T-helper 1 cell treated with Interleukin-12 subunit alpha and Interleukin-12 subunit beta and Interleukin-4 antibody, amounts not matched to agents 30 ng/mL and 1 ng/mL, for 36 hours (primary cell): ENCODE data around the gene SERPINB5. TPM values are rescaled to one million over a fixed set of nuclear protein-coding genes. Genes with fewer than 3 reads are reported as not detected.
"Not testable (repeated sequence)": the region's sequence is repeated elsewhere in the genome, so short reads cannot be mapped to it uniquely, and the experiment has no call there.

Source experiments
- intact Hi-C: fragments of 100-400 bp; cut with micrococcal nuclease; formaldehyde crosslinking; loops from one replicate; pipeline ENCODE4 v1.15.1; 2024
- total RNA-seq: library from RNA; stranded (reverse); gene quantifications from 2 replicates; pipeline ENCODE4 v1.2.3, GENCODE V29; 2022

Gene SERPINB5, protein sequence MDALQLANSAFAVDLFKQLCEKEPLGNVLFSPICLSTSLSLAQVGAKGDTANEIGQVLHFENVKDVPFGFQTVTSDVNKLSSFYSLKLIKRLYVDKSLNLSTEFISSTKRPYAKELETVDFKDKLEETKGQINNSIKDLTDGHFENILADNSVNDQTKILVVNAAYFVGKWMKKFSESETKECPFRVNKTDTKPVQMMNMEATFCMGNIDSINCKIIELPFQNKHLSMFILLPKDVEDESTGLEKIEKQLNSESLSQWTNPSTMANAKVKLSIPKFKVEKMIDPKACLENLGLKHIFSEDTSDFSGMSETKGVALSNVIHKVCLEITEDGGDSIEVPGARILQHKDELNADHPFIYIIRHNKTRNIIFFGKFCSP
- not detected in 2 replicates for total RNA-seq

DNA sequence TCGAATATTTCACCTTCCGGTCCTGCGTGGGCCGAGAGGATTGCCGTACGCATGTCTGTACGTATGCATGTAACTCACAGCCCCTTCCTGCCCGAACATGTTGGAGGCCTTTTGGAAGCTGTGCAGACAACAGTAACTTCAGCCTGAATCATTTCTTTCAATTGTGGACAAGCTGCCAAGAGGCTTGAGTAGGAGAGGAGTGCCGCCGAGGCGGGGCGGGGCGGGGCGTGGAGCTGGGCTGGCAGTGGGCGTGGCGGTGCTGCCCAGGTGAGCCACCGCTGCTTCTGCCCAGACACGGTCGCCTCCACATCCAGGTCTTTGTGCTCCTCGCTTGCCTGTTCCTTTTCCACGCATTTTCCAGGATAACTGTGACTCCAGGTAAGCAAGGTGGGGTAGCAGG lies at the start of gene SERPINB5:
Gene SERPINB5 (plus strand): TSS at position 291 of the 400 bp plus-strand sequence. CDS start 7,471 bp downstream, outside the sequence.
- intact Hi-C loops = no loop called here

DNA sequence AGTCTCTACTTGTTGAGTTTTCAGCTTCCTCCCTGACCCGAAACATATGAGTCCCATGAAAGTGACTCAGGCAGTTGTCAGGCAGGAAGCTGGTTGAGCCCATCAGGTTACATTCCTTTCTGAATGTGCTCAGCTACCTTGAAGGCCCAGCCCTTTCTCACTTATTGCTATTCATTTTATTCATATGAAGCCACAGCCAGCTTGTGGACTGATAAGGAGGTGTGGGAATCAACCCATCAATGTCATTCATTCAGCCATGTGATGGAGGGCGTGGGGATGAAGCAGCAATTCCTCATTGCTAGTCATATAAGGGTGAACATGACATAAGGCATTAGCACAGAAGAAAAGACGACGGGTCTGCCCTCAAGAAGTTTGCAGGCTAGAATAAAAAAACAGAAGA lies 49.2 kb upstream of the SERPINB5 start:
- intact Hi-C loops = no loop called here

DNA sequence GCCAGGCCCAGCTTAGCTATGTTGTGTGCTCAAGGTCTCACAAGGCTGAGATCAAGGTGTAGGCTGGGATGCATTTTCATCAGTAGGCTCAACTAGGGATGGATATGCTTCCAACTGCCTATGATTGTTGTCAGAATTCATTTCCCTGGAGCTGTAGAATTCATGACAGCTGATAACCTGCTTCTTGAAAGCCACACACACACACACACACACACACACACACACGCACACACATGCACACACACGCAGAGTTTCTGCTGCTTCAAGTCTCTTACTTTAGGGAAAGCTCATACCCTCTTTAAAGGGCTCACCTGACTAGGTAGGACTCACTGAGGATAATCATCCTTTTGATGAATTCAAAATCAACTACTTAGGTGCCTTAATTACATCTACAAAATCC lies 46.2 kb upstream of the SERPINB5 start:
- intact Hi-C loops = no loop called here

DNA sequence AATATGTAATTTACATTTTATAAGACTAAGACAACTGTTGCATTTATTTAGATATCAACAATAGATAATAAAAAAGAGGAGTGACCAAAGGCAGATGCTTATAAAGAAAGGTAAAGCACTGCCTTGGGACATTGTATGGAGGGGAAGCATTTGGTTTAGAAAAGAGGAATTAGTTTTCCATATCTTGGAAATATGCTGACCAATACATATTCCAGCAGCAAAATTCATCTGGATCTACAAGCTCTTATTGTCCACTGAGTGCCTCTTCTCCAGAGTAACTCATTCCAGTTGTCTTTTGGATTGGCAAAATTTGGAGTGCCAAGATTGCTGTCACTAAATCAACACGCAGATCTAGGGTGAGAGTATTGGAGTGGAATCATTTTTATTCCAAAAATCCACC lies 45.6 kb upstream of the SERPINB5 start:
- intact Hi-C loops = no loop called here

DNA sequence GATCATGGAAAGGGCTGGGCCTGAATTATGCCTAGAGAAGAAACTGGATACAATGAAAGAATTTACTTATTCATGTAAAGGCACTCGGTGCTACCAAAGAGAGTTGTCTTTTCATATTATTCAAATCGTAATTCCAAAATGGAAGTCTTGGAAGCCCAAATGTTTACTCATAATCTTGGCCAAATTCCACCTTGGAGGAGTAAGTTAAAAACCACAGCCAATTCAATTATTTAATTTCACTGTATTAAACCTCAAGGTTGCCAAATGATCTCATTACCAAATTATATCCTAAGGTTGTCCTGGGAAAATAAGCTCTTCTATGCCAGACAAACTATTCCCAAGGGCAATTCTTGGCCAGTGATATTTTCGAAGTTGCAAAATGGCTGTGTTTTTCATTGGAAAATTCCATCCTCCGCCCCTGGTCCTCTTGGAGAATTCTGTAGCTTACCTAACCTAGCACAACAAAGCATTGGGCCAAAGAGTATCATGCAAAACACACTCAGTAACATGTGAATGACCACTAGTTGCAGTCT lies 43.4 kb upstream of the SERPINB5 start:
- intact Hi-C loops = no loop called here

DNA sequence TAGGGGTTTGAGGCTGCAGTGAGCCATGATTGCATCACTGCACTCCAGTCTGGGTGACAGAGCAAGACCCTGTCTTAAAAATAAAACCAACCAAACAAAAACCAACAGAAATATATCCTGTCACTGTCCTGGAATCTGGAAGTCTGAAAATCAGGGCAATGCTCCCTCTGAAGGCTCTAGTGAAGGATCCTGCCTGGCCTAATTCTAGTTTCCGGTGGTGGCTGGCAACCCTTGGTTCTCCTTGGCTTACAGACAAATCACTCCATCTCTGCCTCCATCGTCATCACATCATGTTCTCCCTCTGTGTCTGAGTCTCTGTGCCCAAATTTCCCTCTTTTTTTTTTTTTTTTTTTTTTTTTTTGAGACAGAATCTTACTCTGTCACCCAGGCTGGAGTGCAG lies 38.6 kb upstream of the SERPINB5 start:
- intact Hi-C loops = loop anchor here (5.0 kb wide), 1 partner anchor 1251 kb away; the partner anchor contains the start of genes PIGN and RELCH

DNA sequence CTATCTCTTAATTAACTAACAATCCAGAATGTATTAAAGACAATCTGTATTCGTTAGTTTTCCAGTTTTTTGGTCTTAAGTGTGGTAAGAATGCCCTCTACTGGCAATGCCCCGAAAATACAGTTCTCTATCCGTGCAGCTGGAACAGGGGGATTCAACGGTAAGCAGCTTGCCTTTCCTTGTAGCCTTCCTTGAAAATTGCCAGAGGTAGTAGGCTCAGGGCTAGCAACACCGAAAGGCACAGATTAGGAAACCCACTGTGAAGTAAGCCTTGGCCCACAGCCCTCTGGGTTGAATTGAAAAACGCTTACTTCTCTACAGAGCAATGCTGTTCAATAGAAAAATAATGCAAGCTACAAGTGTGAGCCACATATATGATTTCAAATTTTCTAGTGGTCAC lies 37.4 kb upstream of the SERPINB5 start:
- intact Hi-C loops = loop anchor here (1.0 to 5.0 kb wide), 9 partner anchors 17 to 1252 kb away; partner anchors contain the start of genes PIGN, RELCH and VPS4B

DNA sequence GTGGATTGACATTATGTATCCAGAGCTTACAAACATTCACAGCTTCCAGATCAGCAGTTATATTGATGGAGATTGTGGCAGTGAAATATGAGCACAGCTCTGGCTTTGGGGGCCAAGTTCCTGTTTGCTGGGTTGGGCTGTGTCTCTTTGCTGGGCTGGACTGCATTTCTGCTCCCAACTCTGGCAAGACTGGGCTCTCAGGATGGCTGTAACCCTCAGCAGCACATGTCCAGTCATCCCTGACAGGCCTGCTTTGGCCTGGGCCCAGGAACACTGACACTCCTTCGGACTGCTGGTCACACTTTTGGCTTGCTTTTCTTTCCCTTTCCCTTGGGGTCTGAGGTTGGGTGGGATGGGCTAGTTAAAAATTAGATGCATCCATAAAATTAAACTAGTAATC lies 36.5 kb upstream of the SERPINB5 start:
- intact Hi-C loops = no loop called here

DNA sequence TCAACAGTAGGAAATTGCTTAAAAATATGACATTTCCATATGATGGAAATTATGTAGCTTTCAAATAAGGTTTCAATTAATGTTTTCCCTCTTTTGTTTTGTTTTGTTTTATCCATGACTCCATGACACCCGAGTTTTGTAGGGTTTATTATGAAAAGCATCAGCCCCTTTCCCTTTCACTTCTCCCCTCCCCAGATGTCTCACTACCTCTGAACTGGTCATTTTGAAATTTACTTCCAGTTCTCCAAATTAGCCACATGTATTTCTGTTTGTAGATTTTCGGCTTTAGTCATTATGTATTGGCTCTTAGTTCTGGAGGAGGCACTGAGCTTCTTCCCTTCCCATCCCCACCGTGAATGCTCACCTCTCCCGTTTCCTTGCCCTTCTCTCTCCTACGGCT lies 35.9 kb upstream of the SERPINB5 start:
- intact Hi-C loops = no loop called here

DNA sequence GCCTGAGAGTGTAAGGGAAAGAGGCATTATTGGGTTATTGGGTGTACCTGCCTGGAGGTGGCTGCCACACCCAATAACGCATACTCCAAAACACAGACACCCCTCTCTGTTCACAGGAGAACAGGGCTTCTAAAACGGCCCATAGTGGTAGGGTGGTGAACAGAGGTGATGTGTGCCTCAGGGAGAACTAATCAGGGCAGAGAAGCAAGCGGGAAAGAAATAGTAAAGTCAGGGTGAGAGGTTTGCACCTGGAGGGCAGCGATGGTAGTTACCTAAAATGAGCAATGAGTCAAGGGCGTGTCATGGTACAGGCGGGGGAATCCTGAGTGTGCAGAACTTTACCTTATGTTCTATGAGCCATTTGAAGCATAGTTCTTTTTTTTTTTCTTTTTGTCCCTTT lies 32.9 kb upstream of the SERPINB5 start:
- intact Hi-C loops = no loop called here

DNA sequence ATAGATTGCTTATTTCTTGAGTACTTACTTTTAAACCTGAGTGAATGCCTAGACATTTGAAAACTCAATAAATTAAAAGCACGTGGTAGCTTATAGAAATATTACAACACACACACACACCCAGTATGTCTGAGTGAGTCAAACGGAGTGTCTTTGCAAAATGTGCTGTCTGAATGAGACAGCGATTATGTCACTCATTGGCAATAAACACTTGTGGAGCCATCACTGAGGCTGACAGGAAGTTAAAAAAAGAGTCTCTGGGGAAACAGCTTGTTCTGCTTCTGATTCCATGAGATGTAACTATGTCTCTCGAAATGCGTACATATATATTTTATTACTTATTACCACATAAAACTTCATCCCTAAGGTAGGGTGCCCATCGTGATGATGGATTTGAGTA lies 32.2 kb upstream of the SERPINB5 start:
- intact Hi-C loops = no loop called here

DNA sequence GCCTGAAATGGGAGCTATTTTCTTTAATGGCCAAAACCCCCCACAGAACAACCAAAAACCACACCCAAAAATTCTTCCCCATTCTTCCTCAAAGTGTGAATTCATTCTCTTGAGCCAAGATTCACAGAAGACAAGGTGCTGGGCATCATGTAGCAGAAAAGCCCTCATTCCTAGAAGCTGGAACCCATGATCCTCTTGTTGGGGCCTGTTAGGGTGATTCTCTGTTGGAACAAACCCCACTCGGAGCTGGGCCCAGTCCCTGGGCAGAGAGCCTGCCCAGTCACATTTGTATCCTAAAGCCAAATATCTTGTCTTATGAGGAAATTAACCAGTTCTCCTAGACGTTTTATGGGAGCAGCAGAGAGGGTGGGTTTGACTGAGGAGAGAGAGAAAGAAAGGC lies 31.7 kb upstream of the SERPINB5 start:
- intact Hi-C loops = no loop called here

DNA sequence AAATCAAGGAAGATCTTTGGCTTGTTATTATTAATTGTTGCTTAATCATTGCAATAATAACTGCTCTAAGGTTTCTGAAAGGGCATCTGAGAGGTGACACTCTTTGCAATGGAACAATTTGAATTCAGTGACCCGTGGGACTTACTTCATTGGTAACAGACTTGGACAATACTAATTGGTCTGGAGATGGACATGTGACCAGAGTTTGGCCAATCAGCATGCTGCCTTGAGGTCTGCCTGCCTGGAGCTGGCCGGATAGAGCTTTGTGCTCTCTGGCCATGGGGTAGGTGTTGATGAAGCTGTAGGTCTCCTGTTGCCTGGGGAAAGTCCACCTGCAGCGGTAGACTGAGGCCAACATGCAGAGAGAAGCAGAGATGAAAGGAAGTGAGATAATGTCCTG lies 30.5 kb upstream of the SERPINB5 start:
- intact Hi-C loops = no loop called here

DNA sequence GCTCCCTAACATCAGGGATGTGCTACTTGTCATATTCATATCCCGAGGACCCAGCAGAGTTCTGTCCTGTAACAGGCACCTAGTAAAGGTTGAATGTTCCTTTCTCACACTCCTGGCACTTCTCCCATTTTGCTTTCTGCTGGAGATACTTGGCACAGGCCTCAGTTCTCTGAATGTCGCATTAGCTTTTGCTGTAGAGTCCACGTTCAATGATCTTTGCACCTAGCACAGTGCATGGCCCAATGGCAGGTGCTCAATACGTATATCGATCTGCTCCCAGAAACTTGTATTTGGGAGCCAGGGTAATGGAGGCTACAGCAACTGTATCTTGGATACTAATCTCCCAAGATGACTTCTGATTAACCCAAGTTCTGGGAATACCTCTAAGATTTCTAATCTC lies 29.7 kb upstream of the SERPINB5 start:
- intact Hi-C loops = no loop called here

DNA sequence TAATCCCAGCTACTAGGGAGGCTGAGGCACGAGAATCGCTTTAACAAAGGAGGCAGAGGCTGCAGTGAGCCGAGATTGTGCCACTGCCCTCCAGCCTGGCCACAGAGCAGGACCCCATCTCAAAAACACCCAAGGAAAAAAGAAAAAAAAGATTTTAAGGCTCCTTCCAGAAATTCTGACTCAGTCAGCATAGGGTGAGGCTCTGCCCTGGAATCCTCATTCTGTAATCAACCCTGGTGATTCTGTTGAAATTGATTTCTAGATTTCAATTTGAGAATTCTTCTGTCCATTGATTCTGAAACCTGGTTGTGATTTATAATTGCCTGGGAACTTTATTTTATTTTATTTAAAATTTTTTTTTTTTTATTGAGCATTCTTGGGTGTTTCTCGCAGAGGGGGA lies 27.3 kb upstream of the SERPINB5 start:
- intact Hi-C loops = no loop called here

DNA sequence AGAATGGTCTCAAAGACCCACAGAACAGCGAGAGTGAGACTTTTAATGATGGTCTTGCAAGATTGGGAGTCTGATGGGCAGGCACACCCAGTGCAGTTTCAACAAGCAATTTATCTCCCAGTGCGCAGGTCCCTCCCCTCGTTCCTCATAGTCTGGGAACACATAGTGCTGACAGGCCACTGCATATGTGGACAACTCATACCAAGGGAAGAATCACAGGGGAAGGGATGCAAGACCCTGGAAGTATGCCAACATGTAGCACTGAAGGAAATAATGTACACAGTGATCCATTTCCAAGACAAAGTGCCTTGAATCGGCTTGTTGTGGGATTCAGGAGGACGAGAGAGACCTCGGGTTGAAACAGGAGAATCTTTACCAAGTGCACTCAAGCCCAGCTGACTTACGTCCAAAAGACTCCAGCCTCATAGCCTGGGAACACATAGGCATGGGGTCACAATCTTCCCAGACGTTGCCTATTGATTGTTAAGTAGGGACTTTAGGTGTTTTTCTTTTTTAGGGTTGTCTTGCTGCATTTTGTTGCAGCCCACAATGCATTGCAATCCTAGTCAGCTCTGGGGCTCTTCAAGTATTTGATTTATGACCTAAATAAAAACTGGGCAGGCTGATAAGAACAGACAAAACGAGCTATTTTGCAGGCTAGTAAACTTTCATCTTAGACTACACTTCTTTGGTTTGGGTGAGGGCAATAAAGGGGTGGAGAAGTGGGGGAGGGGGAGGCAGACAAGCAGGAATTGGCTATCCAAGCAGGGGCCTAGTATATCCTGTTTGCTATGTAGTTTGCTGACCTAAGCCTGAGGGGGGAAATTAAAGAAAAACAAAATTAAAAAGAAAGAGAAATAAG lies 24.7 kb upstream of the SERPINB5 start:
- intact Hi-C loops = no loop called here

DNA sequence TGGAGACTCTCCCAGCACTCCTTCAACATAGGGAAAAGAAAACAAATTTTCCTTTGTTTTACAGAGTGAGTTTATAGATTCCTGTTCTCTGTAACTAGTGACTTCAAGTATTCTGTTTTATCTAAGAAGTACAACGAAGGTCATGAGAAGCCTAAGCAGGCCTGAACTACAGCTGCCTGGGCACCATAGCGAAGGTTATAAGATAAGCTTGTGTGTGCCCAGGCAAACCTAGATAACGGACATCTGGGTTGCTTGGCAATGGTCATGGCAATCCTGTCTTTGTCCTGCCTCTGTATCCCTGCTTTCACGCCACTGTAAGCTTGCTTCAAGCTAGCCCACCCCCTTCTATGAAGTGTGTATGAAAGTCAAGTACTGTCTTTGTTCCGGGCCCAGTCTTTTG lies 24.0 kb upstream of the SERPINB5 start:
- intact Hi-C loops = not testable (repeated sequence)

DNA sequence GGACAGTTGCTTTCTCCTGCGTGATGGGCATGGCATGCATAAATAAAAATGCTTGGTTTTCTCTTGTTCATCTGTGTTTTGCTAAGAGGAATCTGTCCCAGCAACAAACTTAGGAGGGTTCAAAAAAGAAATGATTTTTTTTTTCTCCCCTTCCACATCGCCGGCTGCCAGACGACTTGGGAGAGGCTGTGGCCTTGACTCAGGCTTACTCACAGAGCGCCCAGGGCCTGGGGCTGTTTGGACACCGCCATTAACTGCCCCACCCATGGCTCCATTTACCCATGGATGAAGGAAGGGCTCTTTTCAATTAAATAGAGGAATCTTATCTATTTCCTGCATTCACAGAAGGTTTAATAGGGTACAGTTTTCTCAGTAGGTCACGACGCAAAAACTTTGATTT lies 22.3 kb upstream of the SERPINB5 start:
- intact Hi-C loops = no loop called here

DNA sequence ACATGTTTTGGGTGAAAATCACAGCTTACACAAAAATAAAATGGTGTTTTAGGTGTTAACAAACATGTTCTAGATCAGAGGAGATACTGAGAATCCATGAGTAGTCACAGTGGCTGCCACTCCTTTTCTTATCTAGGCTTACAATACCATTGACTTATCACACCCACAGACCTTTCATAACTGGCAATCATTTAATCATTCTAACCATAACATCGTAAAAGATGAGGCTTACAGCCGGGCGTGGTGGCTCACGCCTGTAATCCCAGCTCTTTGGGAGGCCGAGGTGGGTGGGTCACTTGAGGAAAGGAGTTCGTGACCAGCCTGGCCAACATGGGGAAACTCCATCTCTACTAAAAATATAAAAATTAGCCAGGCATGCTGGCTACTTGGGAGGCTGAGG lies 18.8 kb upstream of the SERPINB5 start:
- intact Hi-C loops = no loop called here

DNA sequence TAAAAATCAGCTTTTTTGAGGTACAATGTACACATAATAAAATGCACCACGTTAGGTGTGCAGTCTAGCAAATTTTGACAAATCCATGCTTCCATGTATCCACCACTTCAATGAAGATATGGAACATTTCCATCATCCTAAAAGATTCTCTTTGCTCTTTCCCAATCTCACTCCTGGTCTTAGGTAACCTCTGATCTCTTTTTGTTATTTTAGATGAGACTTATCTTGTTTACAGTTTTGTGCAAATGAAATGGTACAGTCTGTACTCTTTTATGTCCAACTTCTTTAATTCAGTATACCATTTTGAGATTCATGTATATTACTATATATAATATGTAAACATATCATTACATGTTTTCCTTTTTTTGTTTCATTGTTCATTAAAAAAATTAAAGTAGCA lies 16.3 kb upstream of the SERPINB5 start:
- intact Hi-C loops = loop anchor here (10.0 kb wide), 1 partner anchor 1796 kb away; no protein-coding TSS in a partner anchor

DNA sequence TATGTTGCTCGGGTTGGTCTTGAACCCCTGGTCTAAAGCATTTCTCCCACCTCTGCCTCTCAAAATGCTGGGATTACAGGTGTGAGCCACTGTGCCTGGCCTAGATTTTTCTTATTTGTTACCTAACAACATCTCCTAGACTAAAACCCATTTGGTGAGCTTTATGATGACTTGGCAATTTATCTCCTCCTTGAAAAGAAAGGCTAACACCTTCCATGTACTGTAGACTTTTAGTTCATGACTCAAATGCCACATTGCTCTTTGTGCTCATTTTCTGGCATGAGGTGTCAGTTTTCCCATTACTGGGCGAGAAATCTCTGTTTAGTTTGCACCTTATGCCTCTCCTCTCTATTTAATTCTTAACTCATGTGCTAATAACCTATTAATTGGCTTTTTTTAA lies 12.3 kb upstream of the SERPINB5 start:
- intact Hi-C loops = loop anchor here (10.0 kb wide), 1 partner anchor 1800 kb away; no protein-coding TSS in a partner anchor

DNA sequence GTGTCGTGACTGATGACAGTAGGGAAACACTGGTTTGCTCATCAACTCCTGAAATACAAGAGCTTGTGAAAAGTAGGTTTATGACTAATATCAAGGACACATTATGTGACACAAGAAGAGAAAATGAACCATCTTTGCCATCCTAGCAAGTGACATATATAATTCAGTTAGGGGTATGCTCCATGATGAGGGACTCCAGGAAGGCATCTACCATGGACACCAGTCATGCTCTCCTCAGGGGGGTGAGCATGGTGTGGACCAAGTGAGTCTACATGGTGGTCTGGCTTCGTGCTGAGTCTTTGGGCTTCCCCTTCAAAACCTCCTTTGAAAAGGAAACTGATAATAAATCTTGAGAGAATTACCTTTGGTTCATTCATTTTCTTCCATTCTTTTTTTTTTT lies 11.7 kb upstream of the SERPINB5 start:
- intact Hi-C loops = loop anchor here (10.0 kb wide), 1 partner anchor 1800 kb away; no protein-coding TSS in a partner anchor
